ENCODE results near the gene DHX57.
A peak's percentile ranks its signal among the peaks of the same experiment; 100 is the strongest.
"Not testable (repeated sequence)": the region's sequence is repeated elsewhere in the genome, so short reads cannot be mapped to it uniquely, and the experiment has no call there.

Gene DHX57

DNA sequence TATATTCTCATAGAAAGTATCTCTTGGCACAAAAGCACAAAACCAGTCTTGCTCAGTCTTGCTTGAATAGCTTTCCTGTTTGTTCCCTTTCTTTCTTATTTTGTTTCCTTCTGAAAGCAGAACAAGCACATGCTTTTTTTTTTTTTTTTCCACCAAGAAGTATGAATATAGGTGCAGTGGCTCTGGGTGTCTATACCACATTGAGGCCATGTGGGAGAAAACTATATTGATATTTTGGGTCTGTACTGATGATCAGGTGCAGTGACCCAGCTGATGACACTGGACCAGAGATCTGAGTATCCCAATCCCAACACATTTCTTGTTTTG, 69.0 kb downstream of the DHX57 start:
- Histone ChIP-seq H3K27me3 (ENCODE audit: low read depth) (no peaks in the 10 kb centered on the region), H3K4me3 (no peak overlapping the region), H3K9me3 (no peaks in the 10 kb centered on the region), H3K36me3 (replicated peaks) (peaks cover 5% of the 10 kb centered on the region), H3K4me1 (no peaks in the 10 kb centered on the region)
- no peak for DNase-seq (ENCODE audit: low spot score in 2 of 2)
- in situ Hi-C loops (cut with MboI; ENCODE audit: low sequenced_read_pairs), result no loop called here

DNA sequence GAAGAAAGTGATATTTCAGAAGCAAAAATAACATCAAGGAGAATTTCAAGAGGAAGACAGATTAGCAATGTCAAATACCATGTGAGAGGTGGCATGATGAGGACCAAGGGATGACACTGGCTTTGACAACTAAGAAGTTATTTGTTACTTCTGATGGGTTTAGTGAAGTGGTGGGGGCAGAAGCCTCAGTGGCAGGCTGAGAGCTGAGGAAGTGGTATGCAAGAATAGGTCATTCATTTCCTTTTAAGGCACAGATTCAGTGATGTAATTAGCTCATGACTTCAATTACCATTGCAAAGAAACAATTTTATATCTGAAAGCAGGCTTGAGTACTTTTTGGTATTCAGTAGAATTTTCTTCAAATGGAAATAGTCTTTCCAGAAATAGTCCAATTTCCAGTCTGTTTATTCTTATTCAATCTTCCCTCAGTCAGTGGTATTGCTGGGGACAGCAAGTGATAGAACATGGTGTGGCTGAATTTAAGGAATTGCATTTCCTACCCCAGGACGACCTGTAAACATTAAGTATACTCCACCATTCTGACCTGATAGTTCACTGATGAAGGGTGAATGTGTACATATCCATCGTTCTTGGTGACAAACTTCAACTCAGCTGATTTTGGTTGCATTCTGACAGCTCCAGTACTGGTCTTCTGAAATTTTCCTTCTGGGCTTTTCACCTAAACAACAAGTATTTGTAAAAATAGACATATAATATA, 69.6 kb downstream of the DHX57 start:
- H3K4me3 ChIP-seq, result no peak overlapping the region
- no peaks in the 10 kb centered on the region for H3K4me1 ChIP-seq
- peaks cover 5% of the 10 kb centered on the region for H3K36me3 ChIP-seq (replicated peaks)
- no peaks in the 10 kb centered on the region for H3K27me3 ChIP-seq (ENCODE audit: low read depth)
- DNase-seq (ENCODE audit: low spot score in 2 of 2), result no peak
- H3K9me3 ChIP-seq, result no peaks in the 10 kb centered on the region
- in situ Hi-C loops (cut with MboI; ENCODE audit: low sequenced_read_pairs), result no loop called here

DNA sequence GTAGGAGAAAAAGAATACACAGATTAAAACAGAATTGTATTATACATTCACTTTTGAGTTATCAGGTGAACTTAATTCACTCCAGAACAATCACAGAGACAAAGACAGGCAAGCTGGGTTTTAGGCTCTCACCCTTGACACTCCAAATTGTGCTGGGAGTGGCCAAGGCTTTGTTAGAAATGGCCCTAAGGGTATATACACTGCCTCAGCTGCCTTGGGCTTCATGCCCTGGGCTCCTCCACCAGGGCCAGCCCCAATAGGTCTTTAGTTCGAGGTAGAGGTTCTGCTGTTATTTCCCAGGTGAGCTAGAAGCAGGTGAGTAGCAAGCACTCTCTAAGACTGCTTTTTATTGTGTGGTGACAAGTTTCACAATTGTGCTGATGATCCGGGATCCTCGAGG, 77.8 kb downstream of the DHX57 start:
- in situ Hi-C loops (cut with MboI; ENCODE audit: low sequenced_read_pairs), result no loop called here
- DNase-seq (ENCODE audit: low spot score in 2 of 2), result peak in 1 of 2 experiments; percentile 13
- peaks cover 9% of the 10 kb centered on the region for H3K36me3 ChIP-seq (replicated peaks)

DNA sequence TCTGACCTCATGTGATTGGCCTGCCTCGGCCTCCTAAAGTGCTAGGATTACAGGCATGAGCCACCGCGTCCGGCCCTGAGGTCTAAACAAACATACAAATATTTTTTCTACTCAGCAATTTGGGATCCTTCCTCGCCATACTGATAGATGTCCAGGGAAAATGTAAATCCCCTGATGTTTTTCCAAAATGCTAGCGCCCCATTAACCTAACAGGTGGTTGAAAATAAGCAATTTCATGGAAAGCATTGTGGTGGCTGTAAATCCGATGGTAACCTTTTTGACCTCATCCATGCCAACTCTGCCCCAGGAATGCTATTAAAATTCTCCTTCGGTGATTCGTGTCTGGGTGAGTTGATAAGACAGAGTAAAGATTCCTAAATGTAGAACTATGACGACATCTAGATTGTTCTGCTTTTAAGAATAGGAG, 78.5 kb downstream of the DHX57 start:
- no peak for DNase-seq (ENCODE audit: low spot score in 2 of 2)
- Histone ChIP-seq H3K4me1 (peaks cover 4% of the 10 kb centered on the region), H3K27me3 (ENCODE audit: low read depth) (no peaks in the 10 kb centered on the region), H3K4me3 (no peak overlapping the region), H3K36me3 (replicated peaks) (peaks cover 9% of the 10 kb centered on the region), H3K9me3 (no peaks in the 10 kb centered on the region)
- in situ Hi-C loops (cut with MboI; ENCODE audit: low sequenced_read_pairs), result no loop called here

More for the DNA sequence above, 77.8 kb downstream of the DHX57 start:
- H3K9me3 ChIP-seq, result no peaks in the 10 kb centered on the region
- H3K4me1 ChIP-seq, result peaks cover 4% of the 10 kb centered on the region
- H3K4me3 ChIP-seq, result no peak overlapping the region
- H3K27me3 ChIP-seq (ENCODE audit: low read depth), result no peaks in the 10 kb centered on the region

DNA sequence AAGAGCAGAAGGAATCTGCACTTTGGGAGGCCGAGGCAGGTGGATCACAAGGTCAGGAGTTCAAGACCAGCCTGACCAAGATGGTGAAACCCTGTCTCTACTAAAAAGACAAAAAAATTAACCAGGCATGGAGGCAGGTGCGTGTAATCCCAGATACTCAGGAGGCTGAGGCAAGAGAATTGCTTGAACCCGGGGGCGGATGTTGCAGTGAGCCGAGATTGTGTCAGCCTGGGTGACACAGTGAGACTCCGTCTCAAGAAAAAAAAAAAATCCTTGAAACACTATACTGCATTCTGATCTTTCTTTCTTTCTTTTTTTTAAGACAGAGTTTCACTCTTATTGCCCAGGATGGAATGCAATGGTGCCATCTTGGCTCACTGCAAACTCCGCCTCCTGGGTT, 80.7 kb downstream of the DHX57 start:
- DNase-seq (ENCODE audit: low spot score in 2 of 2); H3K9me3 ChIP-seq; H3K27me3 ChIP-seq (ENCODE audit: low read depth); H3K4me1 ChIP-seq; H3K36me3 ChIP-seq (replicated peaks); in situ Hi-C loops (cut with MboI; ENCODE audit: low sequenced_read_pairs); H3K4me3 ChIP-seq: not testable (repeated sequence)

DNA sequence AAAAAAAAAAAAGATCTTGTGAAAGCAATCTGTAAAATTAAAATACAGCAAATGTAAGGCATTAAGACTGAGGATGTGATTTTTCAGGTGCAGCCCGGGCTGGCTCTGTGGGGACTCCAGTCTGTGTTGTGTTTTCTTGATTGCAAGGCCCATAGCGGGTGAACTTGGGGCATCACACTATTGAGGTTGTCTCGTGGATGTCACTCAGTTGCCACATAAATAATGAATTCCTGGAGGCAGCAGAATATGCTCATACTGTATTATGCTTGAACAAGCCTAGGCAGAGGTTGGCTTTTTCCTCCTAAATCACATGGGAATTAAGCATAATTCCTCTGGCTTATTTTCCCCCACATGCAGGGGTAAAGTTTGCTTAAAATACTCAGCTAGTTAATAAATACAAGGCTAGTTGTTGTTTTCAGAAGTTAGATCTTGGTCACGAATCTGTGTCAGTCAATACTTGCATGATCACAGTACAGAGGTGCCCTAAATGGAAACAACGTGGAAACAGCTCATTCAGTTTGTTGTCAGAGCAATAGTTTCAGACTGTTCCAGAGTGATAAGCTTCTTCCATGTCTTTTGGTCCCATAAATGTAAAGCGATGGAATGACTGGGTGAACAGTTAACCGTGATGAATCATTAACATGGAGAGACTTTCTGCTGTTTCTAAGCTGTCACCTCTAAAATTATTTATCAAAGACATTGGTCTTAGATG, 81.3 kb downstream of the DHX57 start:
- Histone ChIP-seq H3K27me3 (ENCODE audit: low read depth) (no peaks in the 10 kb centered on the region), H3K4me1 (peaks cover 4% of the 10 kb centered on the region)
- in situ Hi-C loops (cut with MboI; ENCODE audit: low sequenced_read_pairs), result no loop called here

DNA sequence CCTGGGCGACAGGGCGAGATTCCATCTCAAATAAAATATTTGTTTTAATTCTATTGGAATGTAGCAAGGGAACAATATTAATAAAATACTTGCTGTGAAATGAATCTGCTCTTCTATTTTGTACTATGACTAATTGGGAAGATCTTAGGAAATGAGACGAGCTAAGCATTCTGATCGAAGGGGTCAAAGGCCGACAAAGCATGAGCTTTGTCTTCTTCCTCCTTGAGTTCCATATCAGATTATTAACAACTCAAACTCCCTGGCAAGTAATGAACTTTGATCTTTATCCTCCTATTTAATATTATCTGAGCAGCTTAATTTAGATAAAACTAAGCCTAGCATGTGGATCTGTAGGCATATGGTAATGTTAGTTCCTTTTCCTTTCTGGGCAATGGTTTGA, 82.2 kb downstream of the DHX57 start:
- Histone ChIP-seq H3K9me3 (no peaks in the 10 kb centered on the region), H3K36me3 (replicated peaks) (peaks cover 9% of the 10 kb centered on the region), H3K4me1 (peaks cover 4% of the 10 kb centered on the region), H3K4me3 (no peak overlapping the region), H3K27me3 (ENCODE audit: low read depth) (no peaks in the 10 kb centered on the region)
- DNase-seq (ENCODE audit: low spot score in 2 of 2), result no peak
- in situ Hi-C loops (cut with MboI; ENCODE audit: low sequenced_read_pairs), result no loop called here

More for the DNA sequence above, 81.3 kb downstream of the DHX57 start:
- Histone ChIP-seq H3K9me3 (no peaks in the 10 kb centered on the region), H3K4me3 (no peak overlapping the region), H3K36me3 (replicated peaks) (peaks cover 9% of the 10 kb centered on the region)
- DNase-seq (ENCODE audit: low spot score in 2 of 2), result no peak

DNA sequence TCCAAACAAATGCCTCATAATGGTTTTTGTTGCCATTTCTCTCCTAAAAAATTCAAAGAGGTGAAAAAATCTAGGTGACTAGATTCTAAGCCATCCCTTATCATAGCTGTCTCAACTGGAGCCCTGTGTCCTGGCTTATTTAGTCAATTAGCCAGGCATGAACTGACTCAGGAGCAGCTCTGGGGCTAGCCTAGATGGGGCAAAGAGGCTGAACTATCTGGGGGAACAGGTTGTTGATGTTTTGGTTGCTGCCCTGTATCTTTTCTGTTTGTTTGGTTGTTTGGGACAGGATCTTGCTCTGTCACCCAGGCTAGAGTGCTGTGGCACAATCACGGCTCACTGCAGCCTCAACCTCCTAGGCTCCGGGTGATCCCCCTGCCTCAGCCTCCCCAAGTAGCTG, 83.0 kb downstream of the DHX57 start:
- in situ Hi-C loops (cut with MboI; ENCODE audit: low sequenced_read_pairs), result no loop called here
- H3K4me3 ChIP-seq, result no peak overlapping the region

DNA sequence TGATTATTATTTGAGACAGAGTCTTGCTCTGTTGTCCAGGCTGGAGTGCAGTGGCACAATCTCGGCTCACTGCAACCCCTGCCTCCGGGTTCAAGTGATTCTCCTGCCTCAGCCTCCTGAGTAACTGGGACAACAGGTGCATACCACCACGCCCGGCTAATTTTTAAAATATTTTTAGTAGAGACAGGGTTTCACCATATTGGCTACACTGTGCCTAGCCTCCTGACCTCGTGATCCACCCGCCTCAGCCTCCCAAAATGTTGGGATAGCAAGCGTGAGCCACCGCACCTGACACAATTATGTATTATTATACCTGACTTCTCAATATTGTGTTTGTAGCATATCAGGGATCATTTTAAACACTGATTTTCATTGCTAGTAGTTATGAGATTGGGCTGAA, 83.4 kb downstream of the DHX57 start:
- H3K9me3 ChIP-seq; in situ Hi-C loops (cut with MboI; ENCODE audit: low sequenced_read_pairs); H3K4me1 ChIP-seq; H3K4me3 ChIP-seq; DNase-seq (ENCODE audit: low spot score in 2 of 2); H3K27me3 ChIP-seq (ENCODE audit: low read depth); H3K36me3 ChIP-seq (replicated peaks): not testable (repeated sequence)

More for the DNA sequence above, 83.0 kb downstream of the DHX57 start:
- DNase-seq (ENCODE audit: low spot score in 2 of 2), result no peak
- H3K36me3 ChIP-seq (replicated peaks), result peaks cover 5% of the 10 kb centered on the region
- H3K9me3 ChIP-seq, result no peaks in the 10 kb centered on the region
- H3K4me1 ChIP-seq, result peaks cover 4% of the 10 kb centered on the region
- H3K27me3 ChIP-seq (ENCODE audit: low read depth), result no peaks in the 10 kb centered on the region

DNA sequence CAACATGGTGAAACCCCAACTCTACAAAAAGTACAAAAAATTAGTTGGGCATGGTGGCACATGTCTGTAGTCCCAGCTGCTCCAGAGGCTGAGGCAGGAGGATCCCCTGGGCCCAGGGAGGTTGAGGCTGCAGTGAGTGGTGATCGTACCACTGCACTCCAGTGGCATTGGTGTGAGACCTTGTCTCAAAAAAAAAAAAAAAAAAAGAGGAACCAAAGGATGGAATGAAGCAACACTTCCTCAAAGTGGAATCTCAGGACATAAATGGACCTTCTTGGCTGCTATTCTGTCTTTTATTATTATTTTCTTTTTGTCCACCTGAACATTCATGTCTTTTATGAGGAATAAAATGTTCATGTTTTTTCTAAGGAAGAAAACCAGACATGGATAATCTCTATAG, 84.0 kb downstream of the DHX57 start:
- Histone ChIP-seq H3K36me3 (replicated peaks) (no peaks in the 10 kb centered on the region), H3K9me3 (no peaks in the 10 kb centered on the region), H3K27me3 (ENCODE audit: low read depth) (no peaks in the 10 kb centered on the region), H3K4me1 (no peaks in the 10 kb centered on the region), H3K4me3 (no peak overlapping the region)
- no peak for DNase-seq (ENCODE audit: low spot score in 2 of 2)
- in situ Hi-C loops (cut with MboI; ENCODE audit: low sequenced_read_pairs), result no loop called here

DNA sequence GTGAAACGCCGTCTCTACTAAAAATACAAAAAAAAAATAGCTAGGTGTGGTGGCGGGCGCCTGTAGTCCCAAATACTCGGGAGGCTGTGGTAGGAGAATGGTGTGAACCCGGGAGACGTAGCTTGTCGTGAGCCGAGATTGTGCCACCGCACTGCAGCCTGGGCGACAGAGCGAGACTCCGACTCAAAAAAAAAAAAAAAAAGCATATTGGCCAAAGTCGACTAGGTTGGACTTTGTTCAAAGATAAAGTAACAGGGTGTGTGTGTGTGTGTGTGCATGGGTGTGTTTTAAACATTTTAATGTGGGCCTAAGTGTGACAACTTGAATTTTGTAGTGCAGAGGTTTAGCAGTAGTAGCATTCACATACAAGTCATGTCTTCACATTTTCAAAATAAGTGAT, 86.0 kb downstream of the DHX57 start:
- Histone ChIP-seq H3K4me1 (peaks cover 2% of the 10 kb centered on the region; the same call in 1 of the 2 replicates), H3K4me3 (no peak overlapping the region), H3K9me3 (no peaks in the 10 kb centered on the region), H3K27me3 (ENCODE audit: low read depth) (no peaks in the 10 kb centered on the region), H3K36me3 (replicated peaks) (no peaks in the 10 kb centered on the region)
- no peak for DNase-seq (ENCODE audit: low spot score in 2 of 2)
- in situ Hi-C loops (cut with MboI; ENCODE audit: low sequenced_read_pairs), result no loop called here

DNA sequence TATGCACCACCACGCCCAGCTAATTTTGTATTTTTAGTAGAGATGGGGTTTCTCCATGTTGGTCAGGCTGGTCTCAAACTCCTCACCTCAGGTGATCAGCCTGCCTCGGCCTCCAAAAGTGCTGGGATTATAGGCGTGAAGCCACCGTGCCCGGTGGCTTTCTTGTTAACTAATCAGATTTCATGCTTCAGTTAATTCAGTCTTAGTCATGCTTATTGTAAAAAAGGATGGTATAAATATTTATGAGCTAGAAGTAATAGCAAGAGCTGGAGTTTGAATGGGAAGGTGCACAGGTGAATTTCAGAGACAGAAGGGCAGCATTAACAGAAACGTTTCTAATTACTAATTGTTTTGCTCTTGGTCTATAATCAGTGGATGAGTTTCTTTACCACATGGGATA, 87.4 kb downstream of the DHX57 start:
- Histone ChIP-seq H3K36me3 (replicated peaks) (no peaks in the 10 kb centered on the region), H3K9me3 (no peaks in the 10 kb centered on the region), H3K27me3 (ENCODE audit: low read depth) (no peaks in the 10 kb centered on the region), H3K4me3 (no peak overlapping the region), H3K4me1 (peaks cover 2% of the 10 kb centered on the region; the same call in 1 of the 2 replicates)
- DNase-seq (ENCODE audit: low spot score in 2 of 2), result no peak
- in situ Hi-C loops (cut with MboI; ENCODE audit: low sequenced_read_pairs), result no loop called here

DNA sequence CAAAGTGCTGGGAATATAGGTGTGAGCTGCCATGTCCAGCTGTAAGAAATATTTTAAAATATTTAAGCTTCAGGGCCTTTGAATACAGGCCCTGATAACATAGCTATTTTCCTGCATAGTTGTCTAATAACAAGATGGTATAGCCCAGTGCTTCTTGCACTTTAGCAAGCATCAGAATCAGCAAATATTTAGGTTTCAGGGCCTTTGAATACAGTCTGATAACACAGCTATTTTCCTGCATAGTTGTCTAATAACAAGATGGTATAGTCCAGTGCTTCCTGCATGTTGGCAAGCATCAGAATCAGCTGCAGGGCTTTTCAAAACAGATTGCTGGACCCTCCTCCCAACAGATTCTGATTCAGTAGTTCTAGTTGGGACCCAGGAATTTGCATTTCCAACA, 92.1 kb downstream of the DHX57 start:
- peaks cover 2% of the 10 kb centered on the region; the same call in 1 of the 2 replicates for H3K4me1 ChIP-seq
- DNase-seq (ENCODE audit: low spot score in 2 of 2), result no peak
- in situ Hi-C loops (cut with MboI; ENCODE audit: low sequenced_read_pairs), result no loop called here
- H3K36me3 ChIP-seq (replicated peaks), result peaks cover 9% of the 10 kb centered on the region; the same call in 1 of the 2 replicates
- no peak overlapping the region for H3K4me3 ChIP-seq
- H3K9me3 ChIP-seq, result no peaks in the 10 kb centered on the region
- no peaks in the 10 kb centered on the region for H3K27me3 ChIP-seq (ENCODE audit: low read depth)

DNA sequence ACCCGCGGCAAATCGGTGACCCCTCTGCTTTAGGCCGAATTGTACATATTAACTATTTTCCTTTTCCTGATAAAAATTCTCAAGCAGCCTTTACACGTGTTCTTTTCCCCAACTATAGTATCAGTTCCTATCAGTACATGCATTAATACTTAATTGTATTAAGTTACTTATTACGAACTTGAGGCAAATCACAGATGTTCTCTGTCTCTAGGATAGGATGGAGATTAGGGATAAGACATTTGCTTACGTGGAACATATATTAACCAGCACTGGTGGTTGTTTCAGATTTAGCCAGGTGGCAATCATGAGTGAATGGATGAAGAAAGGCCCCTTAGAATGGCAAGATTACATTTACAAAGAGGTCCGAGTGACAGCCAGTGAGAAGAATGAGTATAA, 97.0 kb downstream of the DHX57 start:
- in situ Hi-C loops (cut with MboI; ENCODE audit: low sequenced_read_pairs), result no loop called here
- no peak for DNase-seq (ENCODE audit: low spot score in 2 of 2)
- H3K27me3 ChIP-seq (ENCODE audit: low read depth), result no peaks in the 10 kb centered on the region
- no peaks in the 10 kb centered on the region for H3K9me3 ChIP-seq
- peaks cover 3% of the 10 kb centered on the region; the same call in 1 of the 2 replicates for H3K4me1 ChIP-seq
- H3K4me3 ChIP-seq, result peak overlapping the region; percentile 53
- peaks cover 9% of the 10 kb centered on the region; the same call in 1 of the 2 replicates for H3K36me3 ChIP-seq (replicated peaks)
